Neuronal stem cell (in vitro differentiated cells): ENCODE results near the gene FAM120B.

ENCODE experiments used
- DNase-seq: peaks from one replicate; pipeline ENCODE4 v3.0.0-alpha.2; 2013; ENCODE audit warnings: low spot score
- H2AFZ ChIP-seq: one replicate; pipeline ENCODE4 v1.6.1; 2013; ENCODE audit warnings: mild to moderate bottlenecking, low read length, inconsistent platforms
- H2AK5ac ChIP-seq: 2 replicates; pipeline ENCODE4 v1.6.1; 2013; ENCODE audit warnings: low read depth, mild to moderate bottlenecking, inconsistent platforms, low read length, moderate library complexity, mixed read lengths
- H2BK120ac ChIP-seq: 2 replicates; pipeline ENCODE4 v1.6.1; 2013; ENCODE audit warnings: low read depth, mild to moderate bottlenecking, inconsistent platforms, low read length, moderate library complexity, mixed read lengths
- H2BK12ac ChIP-seq: one replicate; pipeline ENCODE4 v1.6.1; 2013; ENCODE audit warnings: low read length, inconsistent platforms
- H2BK15ac ChIP-seq: 2 replicates; pipeline ENCODE4 v1.6.1; 2013; ENCODE audit warnings: mild to moderate bottlenecking, low read length, inconsistent platforms, mixed read lengths
- H2BK5ac ChIP-seq: one replicate; pipeline ENCODE4 v1.6.1; 2013; ENCODE audit warnings: inconsistent platforms, mild to moderate bottlenecking, low read length, moderate library complexity
- H3K14ac ChIP-seq: one replicate; pipeline ENCODE4 v1.6.1; 2013; ENCODE audit warnings: low read length, inconsistent platforms
- H3K18ac ChIP-seq: 2 replicates; pipeline ENCODE4 v1.6.1; 2013; ENCODE audit warnings: low read length, inconsistent platforms
- H3K23ac ChIP-seq: 2 replicates; pipeline ENCODE4 v1.6.1; 2013; ENCODE audit warnings: low read depth, mild to moderate bottlenecking, mixed read lengths, low read length, inconsistent platforms; ENCODE audit not compliant: poor library complexity
- H3K27ac ChIP-seq: replicated peaks from 3 replicates; pipeline ENCODE4 v1.5.1; 2013; ENCODE audit warnings: low read length, inconsistent platforms
- H3K27me3 ChIP-seq, 3 experiments: 2 replicates each; pipeline ENCODE4 v1.6.1; 2013; ENCODE audit warnings: low read length in 3 of 3, mild to moderate bottlenecking in 2 of 3, inconsistent platforms in 1 of 3, low read depth in 1 of 3, mixed read lengths in 1 of 3, moderate library complexity in 1 of 3; ENCODE audit not compliant: control insufficient read depth in 3 of 3, insufficient read depth in 3 of 3
- H3K36me3 ChIP-seq, 2 donors: replicated peaks in 1 of 2; 2 replicates each; pipeline ENCODE4 v1.6.1; 2013; ENCODE audit warnings: low read length in 2 of 2; ENCODE audit not compliant: control insufficient read depth in 2 of 2, insufficient read depth in 2 of 2
- H3K4ac ChIP-seq: 2 replicates; pipeline ENCODE4 v1.6.1; 2013; ENCODE audit warnings: inconsistent platforms, mild to moderate bottlenecking, low read length, moderate library complexity
- H3K4me1 ChIP-seq, 2 donors: 1 replicate in 1 of 2; 2 replicates in 1 of 2; pipeline ENCODE4 v1.6.1; 2013; ENCODE audit warnings: low read length in 2 of 2, low read depth in 1 of 2; ENCODE audit not compliant: control insufficient read depth in 2 of 2, insufficient read depth in 1 of 2
- H3K4me2 ChIP-seq: one replicate; pipeline ENCODE4 v1.6.1; 2013; ENCODE audit warnings: mild to moderate bottlenecking, low read length, inconsistent platforms; ENCODE audit not compliant: insufficient read depth, poor library complexity, severe bottlenecking
- H3K4me3 ChIP-seq, 2 donors: 2 replicates each; pipeline ENCODE4 v1.5.1; 2013; ENCODE audit warnings: low read length in 2 of 2, mild to moderate bottlenecking in 2 of 2, inconsistent platforms in 1 of 2, moderate library complexity in 1 of 2
- H3K79me1 ChIP-seq: one replicate; pipeline ENCODE4 v1.6.1; 2013; ENCODE audit warnings: low read depth, mild to moderate bottlenecking, inconsistent platforms, low read length, moderate library complexity
- H3K9ac ChIP-seq: one replicate; pipeline ENCODE4 v1.6.1; 2013; ENCODE audit warnings: mild to moderate bottlenecking, low read depth, low read length, inconsistent platforms; ENCODE audit not compliant: poor library complexity
- H3K9me3 ChIP-seq, 2 donors: replicated peaks in 1 of 2; 2 replicates each; pipeline versions ENCODE3 to v1.6.1; 2013; ENCODE audit warnings: low read length in 2 of 2, mild to moderate bottlenecking in 2 of 2, inconsistent platforms in 1 of 2, low read depth in 1 of 2, mixed read lengths in 1 of 2, moderate library complexity in 1 of 2; ENCODE audit not compliant: control insufficient read depth in 2 of 2, insufficient read depth in 1 of 2
- H4K8ac ChIP-seq: one replicate; pipeline ENCODE4 v1.6.1; 2013; ENCODE audit warnings: low read depth, mild to moderate bottlenecking, inconsistent platforms, low read length, moderate library complexity
- H4K91ac ChIP-seq: one replicate; pipeline ENCODE4 v1.6.1; 2013; ENCODE audit warnings: low read length, low read depth, mild to moderate bottlenecking, inconsistent platforms; ENCODE audit not compliant: poor library complexity
- WGBS, 2 donors: extraction: QIAGEN DNeasy Blood & Tissue Kit; methylation state at CpG; one replicate each; pipeline ENCODE4 v1.1.7; 2013; ENCODE audit warnings: missing lambda C conversion rate in 2 of 2, mixed read lengths in 1 of 2; ENCODE audit not compliant: insufficient read length in 2 of 2, insufficient replicate concordance in 1 of 2; ENCODE audit errors: extremely low coverage in 2 of 2; 5-methylcytosine and 5-hydroxymethylcytosine counted together

The FAM120B gene

GRCh38 chr6:170451762-170452651 is 145.4 kb downstream of the FAM120B start:
- Histone ChIP-seq H2BK15ac (peak overlapping the region; percentile 90), H3K36me3 (no peaks in the 10 kb centered on the region)
- no CpG with 5 or more reads among the region's 20 CpGs for WGBS, 2 donors

GRCh38 chr6:170452767-170453545 is 146.4 kb downstream of the FAM120B start:
- Histone ChIP-seq H3K4me2 (no peak overlapping the region), H3K27me3 (peaks cover 0 to 8% (median 0%) of the 10 kb centered on the region in 3 experiments), H2BK12ac (peak overlapping the region; percentile 92), H2AFZ (peak overlapping the region; percentile 80), H3K14ac (peak overlapping the region; percentile 73), H3K36me3 (no peaks in the 10 kb centered on the region), H3K23ac (peak overlapping the region; percentile 50), H3K4ac (peak overlapping the region; percentile 69), H3K9ac (peak overlapping the region; percentile 67), H2BK15ac (peak overlapping the region; percentile 90), H2AK5ac (peak overlapping the region; percentile 91), H3K9me3 (no peaks in the 10 kb centered on the region), H3K79me1 (no peaks in the 10 kb centered on the region), H3K4me1 (peaks cover 22 to 28% of the 10 kb centered on the region in 2 donors), H4K8ac (no peak overlapping the region), H2BK120ac (peak overlapping the region; percentile 48), H3K18ac (peak overlapping the region; percentile 90), H3K27ac (no peak overlapping the region), H3K4me3 (peak overlapping the region in 1 of 2 donors; percentile 50), H4K91ac (peak overlapping the region; percentile 73), H2BK5ac (no peak overlapping the region)
- WGBS, 2 donors = 100% methylated on average over 1 to 2 of the region's 8 CpGs
- DNase-seq = no peak

More at GRCh38 chr6:170451762-170452651, 145.4 kb downstream of the FAM120B start:
- H4K8ac ChIP-seq = no peak overlapping the region
- peaks cover 22 to 28% of the 10 kb centered on the region in 2 donors for H3K4me1 ChIP-seq
- H3K23ac ChIP-seq = peak overlapping the region; percentile 50
- no peak overlapping the region for H3K4me2 ChIP-seq
- H3K79me1 ChIP-seq = no peaks in the 10 kb centered on the region
- peak overlapping the region; percentile 73 for H4K91ac ChIP-seq
- H2BK12ac ChIP-seq = peak overlapping the region; percentile 84
- H3K18ac ChIP-seq = peak overlapping the region; percentile 73
- no peak overlapping the region for H3K9ac ChIP-seq
- no peak overlapping the region for H3K4ac ChIP-seq
- peak overlapping the region; percentile 57 for H2BK5ac ChIP-seq
- H3K27ac ChIP-seq = no peak overlapping the region
- DNase-seq = no peak
- peaks cover 0 to 1% (median 0%) of the 10 kb centered on the region in 3 experiments for H3K27me3 ChIP-seq
- H2AFZ ChIP-seq = peak overlapping the region; percentile 35
- H3K14ac ChIP-seq = peak overlapping the region; percentile 73
- H2AK5ac ChIP-seq = peak overlapping the region; percentile 91
- no peaks in the 10 kb centered on the region for H3K9me3 ChIP-seq
- H2BK120ac ChIP-seq = peak overlapping the region; percentile 48
- no peak overlapping the region for H3K4me3 ChIP-seq

- Histone ChIP-seq H2AK5ac (peak overlapping the region; percentile 30), H3K18ac (peak overlapping the region; percentile 89), H2BK120ac (peak overlapping the region; percentile 29), H3K79me1 (no peaks in the 10 kb centered on the region), H3K4me1 (peaks cover 19 to 26% of the 10 kb centered on the region in 2 donors), H3K36me3 (no peaks in the 10 kb centered on the region), H3K4me2 (no peak overlapping the region), H3K23ac (no peak overlapping the region), H3K4ac (no peak overlapping the region), H4K8ac (no peak overlapping the region), H3K9me3 (no peaks in the 10 kb centered on the region), H3K14ac (no peak overlapping the region), H3K27ac (no peak overlapping the region), H3K4me3 (no peak overlapping the region), H3K9ac (no peak overlapping the region), H2AFZ (peak overlapping the region; percentile 80), H4K91ac (peak overlapping the region; percentile 93), H2BK15ac (peak overlapping the region; percentile 90), H2BK12ac (peak overlapping the region; percentile 26), H3K27me3 (peaks cover 0 to 8% (median 0%) of the 10 kb centered on the region in 3 experiments), H2BK5ac (peak overlapping the region; percentile 92)
- whole genome bisulfite sequencing, 2 donors = no CpG with 5 or more reads among the region's 26 CpGs
- no peak for DNase-seq
Observed at GRCh38 chr6:170453586-170454511, 147.3 kb downstream of the FAM120B start.
